Transverse colon (tissue), 4 donors: ENCODE data around the gene KLHL36.

Source experiments
- CTCF ChIP-seq, 5 experiments: fragments of 200-600 bp in 3 of 5; fragments of 450-650 bp in 2 of 5; sonication (generic) in 3 of 5; IDR thresholded peaks; 1 replicate in 2 of 5; 2 replicates in 3 of 5; pipeline ENCODE4 v1.5.1; 2016 to 2017; ENCODE audit warnings: antibody characterized with exemption in 5 of 5, inconsistent platforms in 3 of 5, mild to moderate bottlenecking in 2 of 5, moderate library complexity in 1 of 5
- EP300 ChIP-seq: sonication (generic); formaldehyde crosslinking; IDR thresholded peaks from one replicate; pipeline ENCODE4 v1.6.1; 2017; ENCODE audit warnings: antibody characterized with exemption, low read depth
- POLR2A ChIP-seq: fragments of 450-650 bp; IDR thresholded peaks from one replicate; pipeline ENCODE4 v1.6.1; 2016; ENCODE audit warnings: antibody characterized with exemption, mild to moderate bottlenecking, moderate library complexity
- POLR2AphosphoS5 ChIP-seq, 3 donors: sonication (generic); formaldehyde crosslinking; IDR thresholded peaks; one replicate each; pipeline ENCODE4 v1.6.1; 2016; ENCODE audit warnings: antibody characterized with exemption in 3 of 3

GRCh38 chr16:84611041-84611440 lies 37.3 kb upstream of the KLHL36 start:
- TF ChIP-seq POLR2A = no peak
- no peak for TF ChIP-seq CTCF (IDR thresholded peaks at IDR 0.05)
- no peak for TF ChIP-seq POLR2AphosphoS5 (IDR thresholded peaks at IDR 0.05)
- no peak for TF ChIP-seq EP300
